ENCODE measurements around the gene CIDEB. TPM values are rescaled to one million over a fixed set of nuclear protein-coding genes. Genes with fewer than 3 reads are reported as not detected.

CIDEB gene
- total RNA-seq, 1 experiment from 2014 or later: not detected

DNA sequence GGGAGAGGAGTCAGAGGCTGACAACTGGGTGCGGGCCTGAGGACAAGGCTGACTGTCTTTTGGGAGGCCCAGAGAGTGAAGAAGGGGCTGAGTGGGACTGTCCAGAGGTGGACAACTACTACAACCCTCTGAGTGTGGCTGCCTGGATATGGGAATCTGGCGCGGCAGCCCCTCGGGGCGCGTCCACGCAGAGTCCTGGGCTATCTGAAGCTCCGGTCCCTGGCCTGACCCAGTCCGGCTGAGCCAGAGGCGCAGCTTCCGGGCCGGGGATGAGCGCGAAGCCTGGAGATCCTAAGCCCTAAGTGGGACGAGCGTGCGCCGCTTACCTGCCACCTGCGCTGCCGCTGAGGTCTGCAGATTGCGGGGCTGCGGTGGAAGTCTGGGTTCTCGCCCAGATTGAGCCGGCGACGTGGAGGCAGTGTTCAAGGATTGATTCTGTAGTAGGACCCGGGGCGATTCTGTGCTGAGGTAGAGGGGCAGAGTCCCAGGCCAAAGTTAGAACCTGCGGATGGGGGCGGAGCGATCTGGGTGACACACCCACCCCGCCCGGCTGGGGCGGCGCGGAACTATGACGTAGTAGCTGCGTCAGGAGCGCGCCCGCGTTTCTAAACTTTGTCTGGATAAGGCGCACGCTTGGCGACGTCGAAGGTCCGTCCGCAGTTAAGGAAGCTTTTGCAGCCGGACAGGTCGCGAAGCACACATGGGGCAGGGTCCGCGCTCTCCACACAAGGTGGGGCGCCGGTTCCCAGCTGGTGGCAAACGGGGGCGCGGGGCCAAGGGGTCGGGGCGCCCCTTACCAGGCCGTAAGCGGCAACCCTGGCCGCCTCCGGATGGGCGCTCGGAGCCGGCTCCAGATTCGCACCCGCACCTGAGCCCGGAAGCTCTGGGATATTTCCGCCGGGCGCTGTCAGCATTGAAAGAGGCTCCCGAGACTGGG lies 8.3 kb downstream of the CIDEB start, which contains the start of the genes DHRS1 and NOP9:
Gene DHRS1 (minus strand): TSS at position 526 of the 937 bp plus-strand sequence. CDS start 674 bp downstream, outside the sequence.
Gene NOP9 (plus strand): TSS at position 596 of the 937 bp plus-strand sequence. CDS start 105 bp downstream, at position 701.
- peak within 1 kb of the TSS; percentile 96 for H2AFZ ChIP-seq
- no TSS peak for BruUV-seq (replicated peaks)

DNA sequence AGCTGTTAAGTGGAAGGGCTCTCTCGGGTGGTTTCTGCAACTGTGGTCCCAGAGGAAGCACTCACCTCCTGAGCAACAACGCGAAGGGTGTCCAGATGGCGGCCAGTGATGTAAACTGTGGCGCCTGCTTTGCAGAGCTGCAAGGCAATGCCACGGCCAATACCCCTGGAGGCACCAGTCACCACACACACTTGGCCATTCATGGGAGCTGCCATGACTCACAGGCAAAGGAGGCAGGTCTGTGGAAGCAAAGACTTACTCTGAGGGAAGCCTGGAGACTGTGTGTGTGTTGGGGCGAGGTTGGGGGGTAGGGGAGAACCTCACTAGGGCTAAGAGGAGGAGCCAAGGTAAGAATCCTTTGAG lies 8.9 kb downstream of the CIDEB start:
- ChIA-PET POLR2A (ENCODE audit: unreplicated experiment) (interaction anchor here (1.4 kb wide), 1 partner anchor 57 kb away, joined by 19 read pairs; the partner anchor contains the start of gene TINF2), CTCF (interaction anchor here (0.5 to 1.0 kb wide), 3 partner anchors 33 to 80 kb away, joined by 3 to 11 read pairs (median 10); partner anchors contain the start of gene TINF2)
- Histone ChIP-seq H3K9me2 (ENCODE audit: insufficient read depth) (no peaks in the 10 kb centered on the region), H3K4me1 (replicated peaks; ENCODE audit: insufficient read depth) (peaks cover 16% of the 10 kb centered on the region), H3K9me3 (ENCODE audit: insufficient read depth, low read depth) (no peaks in the 10 kb centered on the region), H4K20me1 (ENCODE audit: insufficient read depth) (no peaks in the 10 kb centered on the region), H3K36me3 (ENCODE audit: low read depth) (no peaks in the 10 kb centered on the region), H3K27ac (peak overlapping the region; percentile 53), H3K79me2 (ENCODE audit: low read depth) (peaks cover 28% of the 10 kb centered on the region), H3K4me2 (peak overlapping the region; percentile 92), H3K4me3 (peak overlapping the region; percentile 88), H2AFZ (peak overlapping the region; percentile 96), H3K27me3 (ENCODE audit: insufficient read depth, low read depth) (no peaks in the 10 kb centered on the region), H3F3A (ENCODE audit: insufficient read depth, low read depth) (no peaks in the 10 kb centered on the region)
- TF ChIP-seq, protein P1, sequence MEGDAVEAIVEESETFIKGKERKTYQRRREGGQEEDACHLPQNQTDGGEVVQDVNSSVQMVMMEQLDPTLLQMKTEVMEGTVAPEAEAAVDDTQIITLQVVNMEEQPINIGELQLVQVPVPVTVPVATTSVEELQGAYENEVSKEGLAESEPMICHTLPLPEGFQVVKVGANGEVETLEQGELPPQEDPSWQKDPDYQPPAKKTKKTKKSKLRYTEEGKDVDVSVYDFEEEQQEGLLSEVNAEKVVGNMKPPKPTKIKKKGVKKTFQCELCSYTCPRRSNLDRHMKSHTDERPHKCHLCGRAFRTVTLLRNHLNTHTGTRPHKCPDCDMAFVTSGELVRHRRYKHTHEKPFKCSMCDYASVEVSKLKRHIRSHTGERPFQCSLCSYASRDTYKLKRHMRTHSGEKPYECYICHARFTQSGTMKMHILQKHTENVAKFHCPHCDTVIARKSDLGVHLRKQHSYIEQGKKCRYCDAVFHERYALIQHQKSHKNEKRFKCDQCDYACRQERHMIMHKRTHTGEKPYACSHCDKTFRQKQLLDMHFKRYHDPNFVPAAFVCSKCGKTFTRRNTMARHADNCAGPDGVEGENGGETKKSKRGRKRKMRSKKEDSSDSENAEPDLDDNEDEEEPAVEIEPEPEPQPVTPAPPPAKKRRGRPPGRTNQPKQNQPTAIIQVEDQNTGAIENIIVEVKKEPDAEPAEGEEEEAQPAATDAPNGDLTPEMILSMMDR (conservative IDR thresholded peaks at IDR 0.05): no peak
- no peak for TF ChIP-seq EZH2 (IDR thresholded peaks at IDR 0.05; ENCODE audit: low read depth)
- intact Hi-C loops (cut with micrococcal nuclease; ENCODE audit: unreplicated experiment): no loop called here
- no TSS peak for BruUV-seq (replicated peaks)
- peak; percentile 55 to 73 for DNase-seq

More for the DNA sequence above, 8.3 kb downstream of the CIDEB start, which contains the start of the genes DHRS1 and NOP9:
- TF ChIP-seq EZH2 (IDR thresholded peaks at IDR 0.05; ENCODE audit: low read depth): no peak
- TF ChIP-seq, protein P1 (conservative IDR thresholded peaks at IDR 0.05): no peak
- H3K4me3 ChIP-seq: peak within 1 kb of the TSS; percentile 88
- intact Hi-C loops (cut with micrococcal nuclease; ENCODE audit: unreplicated experiment): no loop called here
- no peaks in the 10 kb centered on the region for H3F3A ChIP-seq (ENCODE audit: insufficient read depth, low read depth)
- no peaks in the 10 kb centered on the region for H4K20me1 ChIP-seq (ENCODE audit: insufficient read depth)
- peak within 1 kb of the TSS; percentile 92 for H3K4me2 ChIP-seq
- ChIA-PET POLR2A (ENCODE audit: unreplicated experiment) (interaction anchor here (0.6 to 1.4 kb wide), 5 partner anchors 12 to 86 kb away, joined by 3 to 19 read pairs (median 3); partner anchors contain the start of genes CHMP4A, MDP1 and TINF2), CTCF (interaction anchor here (0.5 to 1.0 kb wide), 3 partner anchors 33 to 81 kb away, joined by 3 to 11 read pairs (median 10); partner anchors contain the start of gene TINF2)
- peak within 1 kb of the TSS; percentile 53 for H3K27ac ChIP-seq
- H3K36me3 ChIP-seq (ENCODE audit: low read depth): no peaks in the 10 kb centered on the region; the same call in 1 of the 2 replicates
- no peaks in the 10 kb centered on the region for H3K27me3 ChIP-seq (ENCODE audit: insufficient read depth, low read depth)
- peaks cover 28% of the 10 kb centered on the region for H3K79me2 ChIP-seq (ENCODE audit: low read depth)
- H3K4me1 ChIP-seq (replicated peaks; ENCODE audit: insufficient read depth): peaks cover 16% of the 10 kb centered on the region
- DNase-seq: peak; percentile 68 to 86
- H3K9me2 ChIP-seq (ENCODE audit: insufficient read depth): no peaks in the 10 kb centered on the region
- no peaks in the 10 kb centered on the region for H3K9me3 ChIP-seq (ENCODE audit: insufficient read depth, low read depth)

All from PC-9 (cell line).